ENCODE results near the gene BEND6.

- TF ChIP-seq CTCF (IDR thresholded peaks at IDR 0.05) (no peak), POLR2A (IDR thresholded peaks at IDR 0.05) (no peak)
These were observed 45.6 kb upstream of the BEND6 start for GRCh38 chr6:56909115-56909907.

Data from lower leg skin (tissue), 3 donors.